K562 (cell line): Measurements from ENCODE around the gene BMPR2. TPM values are rescaled to one million over a fixed set of nuclear protein-coding genes. Genes with fewer than 3 reads are reported as not detected.
"Not testable (repeated sequence)": the region's sequence is repeated elsewhere in the genome, so short reads cannot be mapped to it uniquely, and the experiment has no call there.

ENCODE experiments used
- ATAC-seq: fragments of 200-7000 bp; cut with Tn5 transposase; 3 replicates; pipeline ENCODE4 v1.9.1; 2020; ENCODE audit warnings: moderate library complexity
- BruUV-seq: library from RNA; stranded (reverse); fragments of 400-500 nt; replicated peaks from 2 replicates; lab custom pipeline; 2021; lab: Mats Ljungman, UMichigan
- CTCF ChIA-PET: fragments of 300-600 bp; formaldehyde crosslinking; extraction: SDS; loops from one replicate; lab custom pipeline; 2021; ENCODE audit warnings: low intra/inter-chr PET ratio; lab: Yijun Ruan, JAX
- POLR2A ChIA-PET: fragments of 300-600, 350-650 bp; sonication (Branson Sonifier 250); formaldehyde crosslinking; extraction: SDS; loops from one replicate; lab custom pipeline; 2021; ENCODE audit warnings: antibody characterized with exemption, inconsistent platforms; lab: Yijun Ruan, JAX
- DNase-seq, 4 experiments: peaks; one replicate each; pipeline versions ENCODE4 v3.0.0 to v3.0.0-alpha.2; 2011 to 2018; ENCODE audit warnings: low spot score in 3 of 4, mixed read lengths in 3 of 4; ENCODE audit errors: extremely low read depth in 1 of 4
- FAIRE-seq: peaks from 2 replicates; lab custom pipeline; 2011; peaks lifted over from hg19 to GRCh38; lab: Jason Lieb, UNC
- H2AFZ ChIP-seq: 2 replicates; pipeline ENCODE4 v1.6.0; 2011; ENCODE audit warnings: low read depth, low read length, control low read depth, inconsistent platforms
- H3K27ac ChIP-seq: fragments of 200-600 bp; 3 replicates; pipeline ENCODE4 v1.8.0; 2011; ENCODE audit warnings: low read depth, mild to moderate bottlenecking, control low read depth, inconsistent platforms, low read length, moderate library complexity, mixed read lengths; ENCODE audit errors: extremely low read depth
- H3K27me3 ChIP-seq, 2 experiments: fragments of 300-600 bp in 1 of 2; 2 replicates in 1 of 2; 3 replicates in 1 of 2; pipeline versions ENCODE4 v1.6.0 to v1.8.0; 2011; ENCODE audit warnings: inconsistent platforms in 2 of 2, low read length in 2 of 2, mild to moderate bottlenecking in 1 of 2, mixed read lengths in 1 of 2, moderate library complexity in 1 of 2; ENCODE audit not compliant: control insufficient read depth in 2 of 2, insufficient read depth in 2 of 2
- H3K36me3 ChIP-seq: fragments of 300-600 bp; 3 replicates; pipeline ENCODE4 v1.8.0; 2011; ENCODE audit warnings: mild to moderate bottlenecking, low read length, inconsistent platforms; ENCODE audit not compliant: control insufficient read depth, insufficient read depth
- H3K4me1 ChIP-seq, 2 experiments: fragments of 200-600 bp in 1 of 2; replicated peaks in 1 of 2; 2 replicates in 1 of 2; 3 replicates in 1 of 2; pipeline versions ENCODE4 v1.5.1 to v1.8.0; 2011; ENCODE audit warnings: inconsistent platforms in 2 of 2, low read length in 2 of 2, mild to moderate bottlenecking in 1 of 2, mixed read lengths in 1 of 2, moderate library complexity in 1 of 2; ENCODE audit not compliant: control insufficient read depth in 2 of 2, insufficient read depth in 2 of 2
- H3K4me2 ChIP-seq: 2 replicates; pipeline ENCODE4 v1.6.1; 2011; ENCODE audit warnings: low read length, control low read depth, inconsistent platforms, mixed read lengths; ENCODE audit not compliant: insufficient read depth
- H3K4me3 ChIP-seq: fragments of 200-600 bp; sonication (generic), shearing (Covaris generic); 2 replicates; pipeline ENCODE4 v1.5.1; 2016; ENCODE audit warnings: control low read depth, inconsistent platforms
- H3K79me2 ChIP-seq: fragments of 200-600 bp; 3 replicates; pipeline ENCODE4 v1.8.0; 2011; ENCODE audit warnings: low read length, inconsistent platforms; ENCODE audit not compliant: control insufficient read depth, insufficient read depth
- H3K9ac ChIP-seq, 2 experiments: 2 replicates each; pipeline versions ENCODE4 v1.6.0 to v1.6.1; 2011; ENCODE audit warnings: low read depth in 2 of 2, low read length in 2 of 2, control low read depth in 1 of 2, inconsistent platforms in 1 of 2, mild to moderate bottlenecking in 1 of 2, mixed read lengths in 1 of 2; ENCODE audit not compliant: insufficient read depth in 1 of 2
- H3K9me1 ChIP-seq: one replicate; pipeline ENCODE4 v1.6.0; 2011; ENCODE audit warnings: inconsistent platforms, mild to moderate bottlenecking, low read length, moderate library complexity; ENCODE audit not compliant: control insufficient read depth, insufficient read depth
- H3K9me3 ChIP-seq: replicated peaks from 2 replicates; pipeline ENCODE4 v1.5.1; 2011; ENCODE audit warnings: low read depth, low read length, inconsistent platforms; ENCODE audit not compliant: control insufficient read depth, insufficient read depth
- H4K20me1 ChIP-seq: replicated peaks from 2 replicates; pipeline ENCODE4 v1.6.1; 2011; ENCODE audit warnings: low read length, inconsistent platforms, mixed read lengths; ENCODE audit not compliant: control insufficient read depth, insufficient read depth
- C11orf30 ChIP-seq: fragments of 450-650 bp; IDR thresholded peaks from 2 replicates; pipeline ENCODE4 v1.6.1; 2016; ENCODE audit warnings: low read depth, mild to moderate bottlenecking
- MAFG ChIP-seq: fragments of 450-650 bp; conservative IDR thresholded peaks from 2 replicates; pipeline ENCODE4 v1.6.1; 2016; ENCODE audit warnings: missing genetic modification characterization, missing compliant biosample characterization
- NFYB ChIP-seq: IDR thresholded peaks from 2 replicates; pipeline ENCODE4 v1.6.1; 2011; ENCODE audit warnings: mild to moderate bottlenecking, moderate library complexity; ENCODE audit not compliant: insufficient read length; ENCODE audit errors: extremely low read depth
- ZNF316 ChIP-seq: fragments of 450-650 bp; IDR thresholded peaks from 2 replicates; pipeline ENCODE4 v1.6.1; 2016
- WGBS: fragments of 100-300 bp; shearing (Covaris generic); methylation state at CpG from one replicate; pipeline ENCODE4 v1.1.6; 2016; ENCODE audit warnings: low coverage, mixed read lengths; ENCODE audit not compliant: insufficient coverage; ENCODE audit errors: missing lambda C conversion rate; 5-methylcytosine and 5-hydroxymethylcytosine counted together
- in situ Hi-C: fragments of 300-500 bp; cut with MboI; formaldehyde crosslinking; loops from 4 replicates; pipeline ENCODE4 v1.15.0; 2018; ENCODE audit warnings: inconsistent platforms, mixed read lengths
- intact Hi-C: fragments of 100-400 bp; cut with micrococcal nuclease; formaldehyde crosslinking; loops from 2 replicates; pipeline ENCODE4 v1.14.2; 2022
- polyA plus RNA-seq, 8 experiments: library from polyadenylated mRNA; depleted of rRNA in 4 of 8; stranded (reverse) in 5 of 8; unstranded in 3 of 8; fragments of >200 nt; fragmentation: Nextera tagmentation in 2 of 8; fragmentation: Illumina TruSeq in 1 of 8; extraction: Ambion mirVana in 2 of 8; extraction: Trizol in 1 of 8; gene quantifications; 2 replicates each; pipeline versions ENCODE4 v1.2.1 to v1.2.3, GENCODE V29; 2011 to 2014; ENCODE audit warnings: inconsistent platforms in 1 of 8, missing spikeins in 1 of 8
- total RNA-seq, 7 experiments: library from RNA; depleted of rRNA in 6 of 7; stranded (reverse); fragments of >200 nt in 6 of 7; fragmentation: Illumina TruSeq in 2 of 7; extraction: Trizol in 2 of 7; gene quantifications; 2 replicates each; pipeline versions ENCODE4 v1.2.1 to v1.2.3, GENCODE V29; 2011 to 2021; ENCODE audit warnings: low replicate concordance in 1 of 7
- TF ChIP-seq, protein P1 (sequence below): sonication (generic); formaldehyde crosslinking; IDR thresholded peaks from 2 replicates; pipeline ENCODE4 v1.8.1; 2023; ENCODE audit warnings: mild to moderate bottlenecking, missing genetic modification reagents

Gene BMPR2
- total and polyA plus RNA-seq, 9 of the 15 experiments (the other 6 are each of a cell fraction or from before 2014, with no cell fraction given), result 0.73 to 5.0 (median 3.3) TPM

DNA sequence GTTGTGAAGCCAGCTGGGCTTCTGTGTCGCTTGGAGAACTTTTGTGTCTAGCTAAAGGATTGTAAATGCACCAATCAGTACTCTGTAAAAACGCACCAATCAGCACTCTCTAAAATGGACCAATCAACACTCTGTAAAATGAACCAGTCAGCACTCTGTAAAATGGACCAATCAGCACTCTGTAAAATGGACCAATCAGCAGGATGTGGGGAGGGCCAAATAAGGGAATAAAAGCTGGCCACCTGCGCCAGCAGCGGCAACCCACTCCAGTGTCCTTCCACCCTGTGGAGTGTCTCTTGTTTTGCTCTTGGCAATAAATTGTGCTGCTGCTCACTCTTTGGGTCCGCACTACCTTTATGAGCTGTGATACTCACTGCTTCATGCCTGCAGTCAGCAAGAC lies 199.1 kb downstream of the BMPR2 start:
- H3K79me2 ChIP-seq, H3K36me3 ChIP-seq, H3K4me3 ChIP-seq, H3K27me3 ChIP-seq, BruUV-seq, H3K9ac ChIP-seq, FAIRE-seq, H3K4me1 ChIP-seq, CTCF ChIA-PET, H3K9me1 ChIP-seq, H2AFZ ChIP-seq, H3K27ac ChIP-seq, H4K20me1 ChIP-seq, DNase-seq, intact Hi-C loops, H3K9me3 ChIP-seq, POLR2A ChIA-PET, H3K4me2 ChIP-seq, ATAC-seq: not testable (repeated sequence)
- TF ChIP-seq ZNF316, result peak; percentile 82
- TF ChIP-seq MAFG, result 0 out of 2 replicates have a peak, but pooled peaks have one; percentile 34
- TF ChIP-seq, protein P1, sequence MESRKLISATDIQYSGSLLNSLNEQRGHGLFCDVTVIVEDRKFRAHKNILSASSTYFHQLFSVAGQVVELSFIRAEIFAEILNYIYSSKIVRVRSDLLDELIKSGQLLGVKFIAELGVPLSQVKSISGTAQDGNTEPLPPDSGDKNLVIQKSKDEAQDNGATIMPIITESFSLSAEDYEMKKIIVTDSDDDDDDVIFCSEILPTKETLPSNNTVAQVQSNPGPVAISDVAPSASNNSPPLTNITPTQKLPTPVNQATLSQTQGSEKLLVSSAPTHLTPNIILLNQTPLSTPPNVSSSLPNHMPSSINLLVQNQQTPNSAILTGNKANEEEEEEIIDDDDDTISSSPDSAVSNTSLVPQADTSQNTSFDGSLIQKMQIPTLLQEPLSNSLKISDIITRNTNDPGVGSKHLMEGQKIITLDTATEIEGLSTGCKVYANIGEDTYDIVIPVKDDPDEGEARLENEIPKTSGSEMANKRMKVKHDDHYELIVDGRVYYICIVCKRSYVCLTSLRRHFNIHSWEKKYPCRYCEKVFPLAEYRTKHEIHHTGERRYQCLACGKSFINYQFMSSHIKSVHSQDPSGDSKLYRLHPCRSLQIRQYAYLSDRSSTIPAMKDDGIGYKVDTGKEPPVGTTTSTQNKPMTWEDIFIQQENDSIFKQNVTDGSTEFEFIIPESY (CRISPR knock-in tag), result peak; percentile 46; the same call in 1 of the 2 replicates
- peak; percentile 29 for TF ChIP-seq NFYB
- TF ChIP-seq C11orf30, result peak; percentile 61; the same call in 1 of the 2 replicates
- in situ Hi-C loops, result loop anchor here (10.0 to 25.0 kb wide), 2 partner anchors 887 to 1250 kb away; no protein-coding TSS in a partner anchor
- WGBS, result 55% methylated on average over 5 of the region's 5 CpGs
